Dendritic cell treated with granulocyte-macrophage colony-stimulating factor and Interleukin-4, amounts not matched to agents 40 ng/mL and 50 ng/mL, for 4 days (primary cell): ENCODE results near the gene ARID5B.

Source experiments
- H3K27ac Mint-ChIP-seq: one replicate; pipeline ENCODE4 v1.8.0; 2022; ENCODE audit warnings: mild to moderate bottlenecking, mixed read lengths
- H3K27me3 Mint-ChIP-seq: one replicate; pipeline ENCODE4 v1.8.0; 2022; ENCODE audit warnings: mild to moderate bottlenecking, mixed read lengths
- H3K36me3 Mint-ChIP-seq: one replicate; pipeline ENCODE4 v1.8.0; 2022; ENCODE audit warnings: low read depth, mixed read lengths
- H3K4me1 Mint-ChIP-seq: one replicate; pipeline ENCODE4 v1.8.0; 2022; ENCODE audit warnings: low read depth, mixed read lengths
- H3K4me3 Mint-ChIP-seq: one replicate; pipeline ENCODE4 v1.8.0; 2022; ENCODE audit warnings: mild to moderate bottlenecking, moderate library complexity, mixed read lengths
- H3K9me3 Mint-ChIP-seq: one replicate; pipeline ENCODE4 v1.8.0; 2022; ENCODE audit warnings: mixed read lengths
- intact Hi-C: fragments of 100-400 bp; cut with micrococcal nuclease; formaldehyde crosslinking; loops from one replicate; pipeline ENCODE4 v1.15.0; 2022

Gene ARID5B

DNA sequence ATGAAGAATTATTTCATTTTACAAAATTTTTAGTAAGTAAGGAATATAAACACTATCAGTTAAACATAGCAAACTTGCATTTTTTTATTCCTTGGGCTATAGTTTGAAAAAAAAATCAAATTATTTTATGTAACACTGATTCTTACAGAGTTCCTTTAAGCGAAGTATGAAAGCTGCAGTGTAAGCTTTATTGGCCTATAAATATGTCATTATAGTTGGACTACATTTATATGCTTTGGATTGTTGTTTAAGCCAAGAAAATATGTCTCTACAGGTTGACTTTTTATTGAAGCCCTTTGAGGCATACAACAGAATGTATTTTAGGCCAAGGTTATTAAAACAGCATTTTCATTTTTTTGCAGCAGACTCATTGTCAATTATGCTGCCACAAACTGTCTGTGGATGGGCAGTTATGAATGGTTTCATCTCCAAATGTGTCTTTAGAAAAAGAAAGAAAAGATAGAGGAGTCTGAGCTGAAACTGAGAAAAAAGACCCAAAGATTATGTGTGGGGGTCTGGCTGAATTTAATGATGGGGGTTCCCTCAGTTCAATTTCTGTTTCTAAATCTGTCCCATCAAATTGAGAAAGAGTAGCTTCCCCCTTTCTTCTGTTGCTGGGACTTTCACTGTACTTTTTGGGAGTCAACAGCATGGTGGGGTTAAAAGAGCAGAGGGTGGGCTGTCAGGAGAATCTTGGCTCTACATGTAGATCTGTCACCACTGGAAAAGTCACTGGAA, 43.1 kb downstream of the ARID5B start:
- no peaks in the 10 kb centered on the region for H3K27me3 Mint-ChIP-seq
- no peaks in the 10 kb centered on the region for H3K9me3 Mint-ChIP-seq
- H3K27ac Mint-ChIP-seq = peak overlapping the region; percentile 30
- intact Hi-C loops = no loop called here
- H3K4me1 Mint-ChIP-seq = peaks cover 33% of the 10 kb centered on the region
- H3K36me3 Mint-ChIP-seq = peaks cover 42% of the 10 kb centered on the region
- H3K4me3 Mint-ChIP-seq = no peak overlapping the region

DNA sequence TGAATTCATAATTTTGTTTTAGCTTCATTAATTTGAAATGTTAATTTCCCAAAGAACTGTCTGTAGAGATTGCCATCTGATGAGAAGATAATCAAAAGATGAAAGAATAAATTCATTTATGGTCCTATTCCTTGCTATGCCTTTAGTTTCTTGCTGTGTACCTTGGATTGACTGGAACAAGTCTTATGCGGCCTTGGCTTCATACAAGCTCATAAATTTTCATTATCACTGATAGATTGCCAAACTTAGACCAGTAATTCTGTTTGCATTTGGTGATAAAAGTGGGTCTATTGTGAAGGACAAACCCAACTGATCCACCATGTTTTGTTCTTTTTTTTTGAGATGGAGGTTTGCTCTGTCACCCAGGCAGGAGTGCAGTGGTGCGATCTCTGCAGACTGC, 48.2 kb downstream of the ARID5B start:
- H3K4me3 Mint-ChIP-seq = no peak overlapping the region
- no peaks in the 10 kb centered on the region for H3K27me3 Mint-ChIP-seq
- H3K36me3 Mint-ChIP-seq = peaks cover 45% of the 10 kb centered on the region
- no peak overlapping the region for H3K27ac Mint-ChIP-seq
- peaks cover 4% of the 10 kb centered on the region for H3K4me1 Mint-ChIP-seq
- intact Hi-C loops = no loop called here
- no peaks in the 10 kb centered on the region for H3K9me3 Mint-ChIP-seq

DNA sequence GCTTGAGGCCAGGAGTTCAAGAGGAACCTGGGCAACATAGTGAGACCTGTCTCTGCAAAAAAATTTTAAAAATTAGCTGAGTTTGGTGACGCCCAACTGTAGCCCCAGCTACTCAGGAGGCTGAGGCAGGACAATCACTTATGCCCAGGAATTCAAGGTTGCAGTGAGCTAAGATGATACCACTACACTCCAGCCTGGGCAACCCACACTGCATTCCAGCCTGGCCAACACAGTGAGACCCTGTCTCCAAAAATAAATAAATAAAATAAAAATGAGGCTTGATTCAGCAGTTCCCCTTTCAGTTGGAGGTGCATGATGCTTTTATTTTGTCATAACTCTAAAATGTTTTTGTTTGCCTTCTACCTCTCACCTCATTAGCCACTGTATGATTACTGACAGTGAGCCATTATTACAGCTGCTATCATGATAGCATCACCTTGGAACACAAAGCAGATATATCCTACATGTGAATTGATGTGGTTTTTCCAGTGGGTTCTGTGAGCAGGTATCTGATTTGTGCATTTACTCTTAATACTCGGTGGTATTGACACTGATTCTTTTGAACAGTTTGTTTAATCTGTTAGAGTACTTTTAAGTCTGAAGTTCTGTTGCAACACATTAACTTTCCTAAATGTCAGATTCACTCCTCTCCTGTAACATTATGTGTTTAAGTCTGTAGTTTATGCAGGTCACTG, 49.1 kb downstream of the ARID5B start:
- no peaks in the 10 kb centered on the region for H3K4me1 Mint-ChIP-seq
- intact Hi-C loops = no loop called here
- no peak overlapping the region for H3K27ac Mint-ChIP-seq
- H3K36me3 Mint-ChIP-seq = peaks cover 45% of the 10 kb centered on the region
- no peaks in the 10 kb centered on the region for H3K27me3 Mint-ChIP-seq
- H3K4me3 Mint-ChIP-seq = no peak overlapping the region
- H3K9me3 Mint-ChIP-seq = no peaks in the 10 kb centered on the region

DNA sequence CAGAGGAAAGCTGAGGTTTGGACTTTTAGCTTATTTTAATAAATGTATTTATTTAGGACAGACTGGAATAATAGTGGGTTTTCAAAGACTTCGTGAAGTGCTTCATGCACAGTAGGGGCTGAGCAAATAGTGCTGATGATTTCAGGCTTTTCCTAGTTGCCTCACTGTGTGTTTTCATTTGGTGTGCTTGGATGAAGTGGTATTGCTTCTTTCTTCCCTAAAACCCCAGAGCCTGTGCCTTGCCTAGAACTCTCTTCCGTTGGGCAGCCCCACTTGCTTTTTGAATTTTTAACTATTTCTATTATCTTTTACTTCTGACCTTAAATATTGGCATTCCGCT, 49.6 kb downstream of the ARID5B start:
- H3K27ac Mint-ChIP-seq = no peak overlapping the region
- peaks cover 46% of the 10 kb centered on the region for H3K36me3 Mint-ChIP-seq
- no peaks in the 10 kb centered on the region for H3K4me1 Mint-ChIP-seq
- intact Hi-C loops = no loop called here
- no peaks in the 10 kb centered on the region for H3K27me3 Mint-ChIP-seq
- H3K4me3 Mint-ChIP-seq = no peak overlapping the region
- H3K9me3 Mint-ChIP-seq = no peaks in the 10 kb centered on the region

DNA sequence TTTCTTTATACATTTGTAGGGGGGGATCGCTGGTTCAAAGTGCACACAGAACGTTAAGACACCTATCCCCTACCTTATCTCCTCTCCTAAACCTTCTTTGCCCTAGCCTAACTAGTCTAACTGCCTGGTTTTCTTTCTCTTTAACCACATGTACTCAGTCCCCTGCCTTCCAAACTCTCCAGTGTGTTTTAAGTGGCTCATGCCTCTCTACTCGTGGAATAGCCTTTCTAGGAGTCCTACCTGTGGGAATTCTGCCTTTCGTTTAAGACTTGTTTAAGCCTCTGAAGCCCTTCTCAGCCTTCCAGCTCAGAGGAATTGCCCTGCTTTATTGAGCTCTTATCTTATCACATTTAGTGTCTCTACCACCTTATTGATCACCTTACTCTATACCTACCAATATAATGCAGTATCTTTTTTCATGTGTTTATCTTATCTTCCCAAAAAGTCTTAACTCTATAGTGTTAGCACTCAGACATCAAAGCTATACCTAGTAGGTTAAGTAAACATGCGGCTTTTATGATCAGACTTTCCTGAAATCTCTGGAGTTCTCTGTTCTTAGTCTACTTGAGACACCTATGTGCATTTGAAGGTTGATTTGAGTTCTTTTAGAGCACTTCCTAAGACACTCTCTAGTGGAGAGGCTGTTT, 50.7 kb downstream of the ARID5B start:
- no peak overlapping the region for H3K4me3 Mint-ChIP-seq
- H3K27ac Mint-ChIP-seq = no peak overlapping the region
- H3K9me3 Mint-ChIP-seq = no peaks in the 10 kb centered on the region
- peaks cover 50% of the 10 kb centered on the region for H3K36me3 Mint-ChIP-seq
- intact Hi-C loops = no loop called here
- no peaks in the 10 kb centered on the region for H3K27me3 Mint-ChIP-seq
- no peaks in the 10 kb centered on the region for H3K4me1 Mint-ChIP-seq

DNA sequence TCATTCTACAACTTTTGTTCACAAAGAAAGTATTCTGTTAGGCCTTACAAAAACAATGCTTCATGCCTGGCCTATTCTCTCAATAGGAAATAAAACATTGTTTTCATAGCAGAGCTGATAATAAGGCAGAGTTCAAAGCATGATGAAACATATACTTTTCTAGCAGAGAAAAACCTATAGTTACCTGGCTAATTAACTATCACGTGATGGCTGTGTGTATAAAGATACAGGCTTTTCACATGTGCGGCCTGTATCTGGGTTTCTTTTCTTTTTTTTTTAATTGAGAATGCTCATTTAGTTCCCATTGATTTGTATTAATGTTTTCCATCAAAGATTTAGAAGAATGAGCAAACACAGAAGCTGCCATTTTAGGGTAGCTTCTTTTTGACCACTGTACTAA, 51.7 kb downstream of the ARID5B start:
- H3K4me3 Mint-ChIP-seq = no peak overlapping the region
- H3K36me3 Mint-ChIP-seq = peaks cover 44% of the 10 kb centered on the region
- intact Hi-C loops = no loop called here
- no peaks in the 10 kb centered on the region for H3K9me3 Mint-ChIP-seq
- H3K27me3 Mint-ChIP-seq = no peaks in the 10 kb centered on the region
- no peak overlapping the region for H3K27ac Mint-ChIP-seq
- no peaks in the 10 kb centered on the region for H3K4me1 Mint-ChIP-seq

DNA sequence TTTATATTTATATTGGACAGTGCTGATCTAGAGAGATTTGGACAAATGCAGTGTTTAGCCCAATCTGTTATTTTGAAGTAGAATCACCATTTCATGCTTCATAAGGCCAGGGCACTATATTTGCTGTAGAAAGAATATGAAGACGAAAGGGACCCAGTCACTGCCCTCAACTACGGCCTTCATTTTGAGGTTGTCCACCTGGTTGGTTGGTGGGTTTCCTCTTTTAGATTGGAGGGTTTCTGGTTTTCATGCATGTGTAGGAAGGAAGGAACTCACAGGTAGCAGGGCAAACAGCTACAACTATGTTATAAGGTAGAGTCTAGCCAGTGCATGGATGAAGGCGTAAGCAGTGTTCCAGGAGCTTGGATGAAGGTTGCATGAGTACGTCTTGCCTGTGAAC, 56.3 kb downstream of the ARID5B start:
- H3K27me3 Mint-ChIP-seq = no peaks in the 10 kb centered on the region
- no peaks in the 10 kb centered on the region for H3K4me1 Mint-ChIP-seq
- intact Hi-C loops = no loop called here
- peaks cover 26% of the 10 kb centered on the region for H3K36me3 Mint-ChIP-seq
- H3K9me3 Mint-ChIP-seq = no peaks in the 10 kb centered on the region
- no peak overlapping the region for H3K27ac Mint-ChIP-seq
- H3K4me3 Mint-ChIP-seq = no peak overlapping the region

DNA sequence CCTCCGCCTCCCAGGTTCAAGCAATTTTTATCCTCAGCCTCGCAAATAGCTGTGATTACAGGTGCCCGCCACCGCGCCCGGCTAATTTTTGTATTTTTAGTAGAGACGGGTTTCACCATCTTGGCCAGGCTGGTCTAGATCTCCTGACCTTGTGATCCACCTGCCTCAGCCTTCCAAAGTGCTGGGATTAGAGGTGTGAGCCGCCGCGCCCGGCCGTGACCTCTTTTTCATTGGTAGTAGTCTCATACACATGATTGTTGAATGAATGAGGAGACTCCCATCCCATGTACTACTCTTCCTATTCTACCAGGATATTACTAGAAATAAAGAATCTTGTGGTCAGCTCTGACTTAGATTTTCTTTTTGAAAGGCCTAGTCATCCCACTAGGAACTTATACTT, 56.8 kb downstream of the ARID5B start:
- no peak overlapping the region for H3K27ac Mint-ChIP-seq
- H3K36me3 Mint-ChIP-seq = peaks cover 28% of the 10 kb centered on the region
- no peak overlapping the region for H3K4me3 Mint-ChIP-seq
- no peaks in the 10 kb centered on the region for H3K9me3 Mint-ChIP-seq
- peaks cover 3% of the 10 kb centered on the region for H3K4me1 Mint-ChIP-seq
- intact Hi-C loops = no loop called here
- no peaks in the 10 kb centered on the region for H3K27me3 Mint-ChIP-seq

DNA sequence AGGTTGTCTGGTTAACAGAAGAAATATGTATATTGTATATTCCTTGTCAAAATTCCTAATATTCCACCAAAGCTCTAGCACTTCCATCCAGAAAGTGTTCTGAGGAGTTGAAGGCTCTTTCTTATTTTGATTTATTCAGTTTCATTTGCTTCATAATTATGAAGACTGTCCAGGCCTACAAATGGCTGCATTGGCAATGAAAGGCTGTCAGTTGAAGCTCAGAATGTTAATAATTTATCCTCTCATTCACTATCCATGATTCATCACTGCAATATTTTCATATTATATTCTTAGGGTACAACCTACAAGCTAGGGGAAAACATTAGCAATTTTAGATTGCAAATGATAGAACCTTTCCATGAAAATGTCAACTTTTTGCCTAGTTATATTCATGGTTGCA, 57.3 kb downstream of the ARID5B start:
- H3K4me1 Mint-ChIP-seq = peaks cover 5% of the 10 kb centered on the region
- no peak overlapping the region for H3K27ac Mint-ChIP-seq
- H3K36me3 Mint-ChIP-seq = peaks cover 33% of the 10 kb centered on the region
- no peak overlapping the region for H3K4me3 Mint-ChIP-seq
- no peaks in the 10 kb centered on the region for H3K27me3 Mint-ChIP-seq
- intact Hi-C loops = no loop called here
- H3K9me3 Mint-ChIP-seq = no peaks in the 10 kb centered on the region

DNA sequence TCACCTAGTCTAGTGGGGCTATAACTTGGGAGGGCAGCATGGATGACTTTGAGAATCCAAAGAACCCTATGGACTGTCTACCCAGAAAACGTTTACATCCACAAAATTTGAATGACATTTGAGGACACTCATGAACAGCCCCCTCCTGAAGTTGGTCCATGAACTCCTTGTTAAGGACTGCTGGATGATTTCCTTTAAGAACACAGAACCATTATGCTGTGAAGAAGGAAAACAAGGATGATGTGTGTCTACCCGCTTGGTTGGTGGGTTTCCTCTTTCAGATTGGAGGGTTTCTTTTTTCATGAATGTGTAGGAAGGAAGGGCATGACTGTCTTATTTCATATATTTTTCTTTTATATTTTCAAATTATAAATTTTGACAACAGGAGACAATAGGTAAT, 58.3 kb downstream of the ARID5B start:
- no peaks in the 10 kb centered on the region for H3K9me3 Mint-ChIP-seq
- H3K4me1 Mint-ChIP-seq = peaks cover 5% of the 10 kb centered on the region
- no peak overlapping the region for H3K27ac Mint-ChIP-seq
- peaks cover 34% of the 10 kb centered on the region for H3K36me3 Mint-ChIP-seq
- intact Hi-C loops = no loop called here
- H3K4me3 Mint-ChIP-seq = no peak overlapping the region
- no peaks in the 10 kb centered on the region for H3K27me3 Mint-ChIP-seq

DNA sequence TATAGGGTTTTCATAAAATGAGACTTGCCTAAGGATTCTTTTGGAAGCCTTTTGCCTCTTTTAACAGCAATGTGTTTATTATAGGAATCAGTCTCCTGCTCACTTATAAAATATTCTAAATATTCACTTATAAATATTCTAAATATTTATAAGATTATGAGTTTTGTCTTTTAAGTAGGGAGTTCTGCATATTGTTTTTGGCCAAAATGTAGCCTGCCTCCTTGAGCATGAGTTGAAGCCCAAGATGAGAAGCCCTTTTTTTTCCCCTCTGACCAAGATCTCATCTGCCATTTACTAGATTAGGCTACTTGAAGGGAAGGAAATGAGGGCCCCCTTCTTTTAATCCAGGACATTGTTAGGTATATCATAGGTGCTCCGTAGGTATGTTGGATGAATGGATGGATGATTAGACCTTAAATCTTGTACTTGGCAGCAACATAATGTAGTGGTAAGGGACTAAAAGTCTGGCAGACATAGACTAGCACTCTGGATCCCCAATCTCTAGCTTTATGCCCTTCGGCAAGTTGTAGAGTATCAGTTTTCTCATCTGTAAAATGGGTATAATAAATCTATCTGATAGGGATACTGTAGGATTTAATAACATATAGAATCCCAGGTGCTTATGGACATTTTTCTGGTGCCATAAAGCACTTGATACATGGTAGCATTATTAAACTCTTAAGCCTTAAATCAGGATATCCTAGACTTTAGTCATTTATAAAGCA, 59.1 kb downstream of the ARID5B start:
- Mint-ChIP-seq H3K4me1 (peaks cover 5% of the 10 kb centered on the region), H3K9me3 (no peaks in the 10 kb centered on the region), H3K36me3 (peaks cover 34% of the 10 kb centered on the region), H3K4me3 (no peak overlapping the region), H3K27ac (no peak overlapping the region), H3K27me3 (no peaks in the 10 kb centered on the region)
- intact Hi-C loops = no loop called here

DNA sequence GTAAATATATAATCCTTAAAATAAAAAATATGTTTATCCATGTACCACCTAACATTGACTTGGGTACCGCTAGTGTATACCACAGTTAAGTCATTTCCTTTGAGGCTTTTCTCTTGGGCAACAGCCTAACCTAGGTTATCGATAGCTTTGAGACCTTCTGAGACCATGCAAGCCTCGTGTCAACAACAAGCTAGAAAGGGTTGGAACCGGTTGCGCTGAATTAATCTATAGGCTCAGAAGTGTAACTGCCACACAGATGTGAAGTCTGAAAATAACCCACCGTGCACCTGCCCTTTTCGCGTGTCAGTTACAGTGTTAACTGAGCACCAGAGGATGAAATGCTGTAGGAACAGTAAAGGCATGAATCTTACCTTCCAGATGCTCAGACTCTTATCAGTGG, 59.8 kb downstream of the ARID5B start:
- Mint-ChIP-seq H3K27ac (no peak overlapping the region), H3K4me1 (peaks cover 8% of the 10 kb centered on the region), H3K4me3 (no peak overlapping the region), H3K36me3 (peaks cover 32% of the 10 kb centered on the region), H3K9me3 (no peaks in the 10 kb centered on the region), H3K27me3 (no peaks in the 10 kb centered on the region)
- intact Hi-C loops = no loop called here

DNA sequence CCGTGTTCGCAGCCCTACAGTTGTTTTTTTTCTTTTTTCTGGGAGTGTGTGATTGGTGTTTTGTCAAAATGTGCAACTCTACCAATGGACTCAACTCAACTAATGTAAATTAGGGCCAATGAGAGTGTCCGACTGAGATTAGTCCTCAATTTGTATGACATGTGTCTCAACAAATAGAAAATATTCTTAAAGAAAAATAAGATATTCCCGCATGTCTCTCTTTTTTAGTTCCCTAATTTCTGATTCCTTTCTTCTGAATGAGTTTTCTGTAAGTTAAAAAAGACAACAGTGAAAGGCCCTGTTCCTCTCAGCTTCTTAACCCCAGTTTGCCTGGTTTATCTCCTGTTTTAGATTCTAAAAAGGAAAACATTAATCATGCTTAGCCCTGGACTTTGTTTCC, 61.5 kb downstream of the ARID5B start:
- H3K36me3 Mint-ChIP-seq = peaks cover 38% of the 10 kb centered on the region

DNA sequence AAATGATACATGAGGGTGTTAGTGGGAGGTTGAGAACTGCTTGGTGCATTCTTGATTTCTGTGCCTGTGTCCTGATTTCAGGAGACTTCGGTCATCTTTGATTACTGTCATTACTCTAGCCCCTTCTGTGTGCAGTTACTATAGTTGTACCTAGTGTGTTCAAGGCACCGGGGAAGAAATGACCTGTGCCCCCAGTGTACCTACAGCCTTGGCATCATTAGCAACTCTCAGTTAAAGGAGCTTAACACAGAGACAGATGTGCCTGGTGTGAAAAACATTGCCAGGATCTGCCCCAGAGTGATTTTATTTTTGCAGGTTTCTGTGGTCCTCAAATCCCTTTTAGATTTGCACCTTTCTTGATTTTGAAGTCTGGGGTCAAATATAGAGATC, 62.2 kb downstream of the ARID5B start:
- H3K36me3 Mint-ChIP-seq = peaks cover 37% of the 10 kb centered on the region
- H3K4me3 Mint-ChIP-seq = no peak overlapping the region

More for the DNA sequence above, 61.5 kb downstream of the ARID5B start:
- H3K9me3 Mint-ChIP-seq = no peaks in the 10 kb centered on the region
- H3K27ac Mint-ChIP-seq = no peak overlapping the region
- H3K4me1 Mint-ChIP-seq = peaks cover 11% of the 10 kb centered on the region
- intact Hi-C loops = no loop called here
- H3K4me3 Mint-ChIP-seq = no peak overlapping the region
- H3K27me3 Mint-ChIP-seq = no peaks in the 10 kb centered on the region

More for the DNA sequence above, 62.2 kb downstream of the ARID5B start:
- peaks cover 11% of the 10 kb centered on the region for H3K4me1 Mint-ChIP-seq
- H3K27me3 Mint-ChIP-seq = no peaks in the 10 kb centered on the region
- H3K9me3 Mint-ChIP-seq = no peaks in the 10 kb centered on the region
- intact Hi-C loops = no loop called here
- no peak overlapping the region for H3K27ac Mint-ChIP-seq
